Right ventricle myocardium superior (tissue), 1 donor: Measurements from ENCODE around the gene UBTD1. TPM values are rescaled to one million over a fixed set of nuclear protein-coding genes. Genes with fewer than 3 reads are reported as not detected.
A peak's percentile ranks its signal among the peaks of the same experiment; 100 is the strongest.
"Not testable (repeated sequence)": the region's sequence is repeated elsewhere in the genome, so short reads cannot be mapped to it uniquely, and the experiment has no call there.

ENCODE experiments used
- ATAC-seq: fragments of 200-7000 bp; cut with Tn5 transposase; one replicate; pipeline ENCODE4 v1.9.1; 2020; ENCODE audit warnings: mild to moderate bottlenecking; ENCODE audit not compliant: poor library complexity
- DNase-seq: peaks from one replicate; pipeline ENCODE4 v3.0.0-alpha.2; 2020
- intact Hi-C: fragments of 100-400 bp; cut with DNase I; formaldehyde crosslinking; loops from one replicate; pipeline ENCODE4 v1.11.2; 2022
- total RNA-seq: library from RNA; stranded (reverse); fragmentation: NEBNext Ultra II Directional; extraction: Animal tissue kit (Norgen Biotek cat#: 25700); gene quantifications from one replicate; pipeline ENCODE4 v1.2.1, GENCODE V29; 2021
- donor health status: DM: no; HTN: yes; CAD: no; lungs with severe emphysema.

The UBTD1 gene
- total RNA-seq, 1 donor from 2014 or later = 26.7 TPM

DNA sequence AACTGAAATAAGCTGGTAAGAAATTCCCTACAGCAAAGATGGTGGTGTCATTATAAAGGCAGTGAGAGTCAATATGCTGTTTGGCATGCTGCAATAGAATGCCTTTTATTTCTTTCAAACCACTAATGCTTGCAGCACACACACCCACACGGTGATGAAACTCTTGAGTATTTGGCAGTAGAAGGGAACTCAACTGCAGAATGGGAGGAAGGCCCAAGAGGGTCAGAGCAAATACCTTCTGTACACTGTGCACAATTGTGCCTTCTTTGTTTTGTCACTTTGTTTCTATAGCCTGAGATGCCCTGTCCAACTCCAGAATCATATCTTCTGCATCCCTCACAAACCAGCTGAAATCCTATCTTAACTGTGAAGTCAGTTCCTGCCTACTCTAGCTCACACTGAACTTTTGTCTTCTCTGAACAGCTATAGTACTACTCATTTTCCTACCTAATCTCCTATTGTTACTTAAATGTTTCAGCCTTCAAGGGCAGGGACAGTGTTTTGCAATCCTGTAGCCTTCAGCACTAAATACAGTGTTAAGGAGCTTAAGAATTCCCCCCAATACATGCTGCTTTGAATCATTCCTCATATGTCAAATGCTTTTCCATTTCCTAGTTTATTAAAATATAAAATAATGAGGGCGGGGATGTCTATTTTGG, 22.7 kb upstream of the UBTD1 start:
- intact Hi-C loops = no loop called here
- DNase-seq (no peak), ATAC-seq (peak; percentile 86)

DNA sequence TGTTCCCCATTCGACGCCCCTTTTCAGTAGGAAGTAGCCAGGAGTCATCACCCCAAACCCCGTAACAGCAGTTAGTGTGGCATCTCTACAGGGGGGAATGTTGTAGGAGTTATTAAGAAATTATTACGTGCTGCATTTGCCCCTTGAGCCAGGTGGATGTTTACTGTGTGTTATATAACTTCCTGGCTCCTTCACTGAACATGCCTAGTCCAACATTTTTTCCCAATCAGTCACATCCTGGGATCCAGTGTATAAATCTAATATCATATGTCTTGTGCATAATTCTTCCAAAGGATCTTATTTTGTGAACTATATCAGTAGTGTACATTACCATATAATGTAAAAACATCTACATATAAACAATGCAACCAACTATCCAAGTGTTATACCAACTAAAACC, 19.3 kb upstream of the UBTD1 start:
- DNase-seq, intact Hi-C loops: not testable (repeated sequence)

DNA sequence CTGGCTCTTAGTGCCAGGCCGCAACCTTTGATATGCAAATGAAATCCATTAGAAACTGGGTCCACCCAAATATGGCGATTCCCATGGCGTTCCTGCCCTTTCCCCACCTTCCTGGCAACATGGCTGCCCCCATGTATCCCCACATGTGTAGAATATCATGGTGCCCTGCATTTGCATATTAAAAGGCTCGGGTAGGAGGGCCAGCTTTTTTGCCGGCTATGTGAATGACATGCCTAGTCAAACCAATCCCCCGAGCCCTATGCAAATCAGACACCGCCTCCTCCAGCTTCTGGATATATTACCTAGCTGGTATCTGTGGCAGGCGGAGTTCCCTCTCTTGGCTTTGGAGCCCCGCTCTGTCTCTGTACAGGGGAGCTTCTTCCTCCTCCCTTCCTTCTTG, 18.8 kb upstream of the UBTD1 start:
- DNase-seq (no peak), ATAC-seq (no peak)
- intact Hi-C loops = no loop called here

More for the DNA sequence above, 19.3 kb upstream of the UBTD1 start:
- ATAC-seq = not testable (repeated sequence)

DNA sequence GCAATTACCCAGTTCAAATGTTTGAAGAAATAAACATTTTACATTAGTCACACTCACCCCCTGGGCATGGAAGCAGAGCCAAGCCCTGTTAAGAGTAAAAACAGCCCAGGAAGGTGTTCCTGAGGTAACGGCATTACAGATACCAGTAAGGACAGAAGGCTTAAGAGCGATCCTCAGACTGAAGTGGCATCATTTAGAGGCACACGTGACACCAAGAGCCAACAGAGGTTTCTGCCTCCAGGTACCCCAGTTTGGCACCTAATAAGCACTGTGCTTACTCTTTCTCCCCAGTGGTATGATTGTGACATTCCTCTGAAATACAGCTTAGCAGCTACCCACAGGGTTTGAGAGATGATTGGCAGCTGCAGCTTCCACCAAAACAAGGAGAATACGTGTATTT, 17.7 kb upstream of the UBTD1 start:
- intact Hi-C loops = no loop called here
- ATAC-seq (no peak), DNase-seq (no peak)

DNA sequence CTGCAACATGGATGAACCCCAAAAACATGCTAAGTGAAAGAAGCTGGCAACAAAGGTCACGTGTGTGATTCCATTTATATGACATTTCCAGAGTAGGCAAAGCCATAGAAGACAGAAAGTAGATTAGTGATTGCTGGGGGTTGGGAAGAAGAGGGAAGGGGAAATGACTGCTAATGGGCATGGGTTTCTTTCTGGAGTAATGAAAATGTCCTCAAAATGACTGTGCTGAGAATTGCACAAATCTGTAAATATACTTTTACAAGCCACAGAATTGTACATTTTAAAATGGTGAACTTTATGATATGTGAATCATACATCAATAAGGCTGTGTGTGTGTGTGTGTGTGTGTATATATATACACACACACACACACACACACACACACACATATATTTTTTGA, 16.3 kb upstream of the UBTD1 start:
- ATAC-seq (no peak), DNase-seq (no peak)
- intact Hi-C loops = no loop called here

DNA sequence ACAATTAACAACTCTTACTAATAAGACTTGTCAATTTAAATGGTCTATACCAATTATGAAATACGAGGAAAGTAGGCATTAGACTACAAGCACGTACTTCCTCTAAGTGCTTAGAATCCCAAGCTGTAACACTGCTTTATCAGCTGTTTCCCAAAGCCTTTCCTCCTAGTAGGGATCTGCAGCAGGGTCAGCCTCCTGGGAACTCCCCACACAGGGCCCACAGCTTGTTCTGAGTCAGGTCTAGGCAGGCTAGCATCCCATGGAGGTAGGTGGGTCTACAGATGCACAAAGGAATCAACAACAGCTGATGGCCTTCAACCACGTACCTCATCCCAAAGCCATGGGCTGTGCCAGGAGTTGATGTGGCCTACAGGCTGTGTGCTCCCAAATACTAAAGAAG, 15.2 kb upstream of the UBTD1 start:
- DNase-seq (no peak), ATAC-seq (no peak)
- intact Hi-C loops = no loop called here

DNA sequence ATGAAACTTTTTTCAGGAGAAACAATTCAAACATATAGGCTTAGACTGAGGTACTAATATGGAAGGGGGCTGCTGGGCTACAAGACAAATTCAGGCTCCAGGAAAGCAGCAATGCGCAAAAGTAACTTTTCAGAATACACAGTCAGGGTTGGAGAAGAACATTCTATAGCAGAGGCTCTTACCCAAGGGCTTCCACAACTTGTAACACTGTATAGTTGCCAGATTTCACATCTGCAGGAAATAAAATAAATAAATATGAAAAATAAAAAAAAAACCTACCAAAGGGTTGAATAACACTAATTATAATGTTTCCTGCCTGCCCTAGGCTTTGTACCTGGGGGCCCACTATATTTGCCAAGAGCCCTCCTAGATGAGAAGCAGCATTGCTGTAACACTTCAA, 14.8 kb upstream of the UBTD1 start:
- intact Hi-C loops = no loop called here
- ATAC-seq (no peak), DNase-seq (no peak)

DNA sequence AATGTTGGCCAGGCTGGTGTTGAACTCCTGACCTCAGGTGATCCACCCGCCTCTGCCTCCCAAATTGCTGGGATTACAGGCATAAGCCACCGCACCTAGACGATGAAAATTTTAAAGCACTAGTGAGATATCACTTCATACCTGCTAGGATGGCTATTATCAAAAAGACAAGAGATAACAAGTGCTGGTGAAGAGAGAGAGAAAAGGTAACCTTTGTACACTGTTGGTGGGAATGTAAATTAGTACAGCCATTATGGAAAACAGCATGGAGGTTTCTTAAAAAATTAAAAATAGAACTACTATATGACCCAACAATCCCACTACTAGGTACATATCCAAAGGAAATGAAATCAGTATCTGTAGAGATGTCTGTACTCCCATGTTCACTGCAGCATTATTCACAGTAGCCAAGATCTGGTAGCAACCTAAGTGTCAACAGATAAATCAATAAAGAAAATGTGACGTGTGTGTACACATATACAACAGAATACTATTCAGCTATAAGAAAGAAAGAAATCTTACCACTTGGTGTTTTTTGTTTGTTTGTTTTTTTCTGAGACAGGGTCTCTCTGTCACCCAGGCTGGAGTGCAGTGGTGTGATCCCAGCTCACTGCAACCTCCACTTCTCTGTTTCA, 13.0 kb upstream of the UBTD1 start:
- intact Hi-C loops = no loop called here
- DNase-seq = no peak
- ATAC-seq = no peak

DNA sequence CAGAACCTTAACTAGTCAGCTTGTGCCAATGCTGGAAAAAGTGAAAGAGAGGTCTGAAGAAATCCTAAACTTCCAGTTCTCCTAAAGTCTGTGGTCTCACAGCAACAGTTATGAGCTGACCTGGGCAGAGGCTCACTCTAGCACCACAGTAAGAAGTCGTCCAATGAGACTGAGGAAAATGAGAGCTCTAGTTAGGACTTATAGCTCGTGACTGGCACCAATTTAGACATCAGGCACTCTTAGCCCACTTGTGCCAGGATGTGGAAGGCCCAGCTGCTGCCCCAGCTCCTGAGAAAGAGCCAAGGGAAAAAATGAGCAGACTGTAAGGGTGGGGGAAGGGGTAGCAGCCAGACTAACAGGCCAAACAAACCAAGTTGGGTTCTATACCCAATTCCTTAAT, 8.1 kb upstream of the UBTD1 start:
- no peak for DNase-seq
- intact Hi-C loops = no loop called here
- peak; percentile 86 for ATAC-seq

DNA sequence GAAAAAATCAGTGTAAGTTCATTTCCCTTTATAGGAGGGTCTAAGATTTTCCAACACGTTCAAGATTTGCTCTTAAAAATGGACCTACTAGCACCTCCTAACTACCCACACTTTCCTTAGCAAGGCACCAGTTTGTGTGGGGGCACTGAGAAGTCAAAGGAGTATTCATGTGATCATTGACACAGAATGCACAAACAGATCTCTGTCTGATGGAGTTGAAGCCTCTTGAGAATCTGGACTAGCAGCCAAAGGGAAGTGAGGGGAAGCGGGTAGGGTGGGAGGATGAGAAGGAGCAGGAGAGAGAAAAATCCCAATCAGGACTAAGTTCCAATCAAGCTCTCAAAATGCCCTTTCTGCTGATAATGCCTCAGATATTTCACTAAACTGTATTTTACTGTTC, 4.6 kb upstream of the UBTD1 start:
- DNase-seq = no peak
- ATAC-seq = no peak
- intact Hi-C loops = no loop called here

DNA sequence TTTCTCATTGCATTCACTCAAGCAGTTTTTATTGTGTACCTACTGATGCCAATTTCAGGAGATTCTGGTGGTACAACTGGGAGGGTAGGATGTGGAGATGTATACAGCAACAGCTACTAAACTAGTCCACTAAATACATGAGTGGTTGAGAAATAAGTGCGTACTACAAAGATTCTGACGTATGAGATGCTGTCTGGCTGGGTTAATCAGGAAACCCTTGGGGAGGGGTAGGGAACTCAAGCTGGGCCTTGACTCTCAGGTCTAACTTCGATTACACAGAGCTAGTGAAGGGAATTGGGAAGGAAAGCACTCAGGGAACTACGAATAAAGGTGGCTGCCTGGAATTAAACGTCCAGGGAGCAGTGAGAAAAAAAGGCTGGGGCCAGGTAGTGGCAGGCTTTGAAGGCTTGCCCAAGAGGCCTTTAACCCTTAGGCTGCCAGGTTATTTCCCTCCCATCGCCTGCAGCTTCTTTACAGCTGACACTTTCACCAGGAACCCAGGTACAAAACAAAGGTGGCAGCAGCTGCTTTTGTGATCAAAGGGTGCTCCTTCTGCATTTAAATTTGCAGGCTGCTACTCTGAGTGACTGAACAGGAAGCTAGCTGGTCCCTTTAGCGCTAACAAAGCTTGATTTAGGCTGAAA, 3.7 kb upstream of the UBTD1 start:
- DNase-seq (no peak), ATAC-seq (no peak)
- intact Hi-C loops = no loop called here

DNA sequence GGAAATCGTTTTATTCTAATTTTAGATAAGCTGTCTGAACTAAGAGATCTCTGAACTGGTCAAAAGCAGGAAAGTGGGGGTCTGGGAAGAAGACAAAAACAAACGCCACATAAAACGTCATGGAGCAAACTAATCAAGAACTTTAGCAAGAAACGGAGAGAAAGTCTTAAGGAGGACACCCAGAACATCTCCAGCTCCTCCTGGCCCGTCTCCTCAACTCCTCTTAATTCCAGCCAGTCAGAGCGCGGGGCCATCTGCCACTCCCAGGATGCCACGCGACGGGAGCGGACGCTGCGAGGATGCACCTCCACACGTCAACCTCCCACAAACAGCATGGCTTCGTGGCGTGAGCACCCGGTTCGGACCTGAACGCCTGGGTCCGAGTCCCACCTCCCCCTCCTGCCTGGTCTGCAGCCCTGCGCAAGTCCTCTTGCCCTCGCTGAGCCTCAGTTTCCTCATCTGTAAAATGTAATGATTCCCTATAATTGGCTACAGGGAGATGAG, 1.1 kb upstream of the UBTD1 start:
- DNase-seq = peak; percentile 92
- intact Hi-C loops = no loop called here
- ATAC-seq = peak; percentile 53

DNA sequence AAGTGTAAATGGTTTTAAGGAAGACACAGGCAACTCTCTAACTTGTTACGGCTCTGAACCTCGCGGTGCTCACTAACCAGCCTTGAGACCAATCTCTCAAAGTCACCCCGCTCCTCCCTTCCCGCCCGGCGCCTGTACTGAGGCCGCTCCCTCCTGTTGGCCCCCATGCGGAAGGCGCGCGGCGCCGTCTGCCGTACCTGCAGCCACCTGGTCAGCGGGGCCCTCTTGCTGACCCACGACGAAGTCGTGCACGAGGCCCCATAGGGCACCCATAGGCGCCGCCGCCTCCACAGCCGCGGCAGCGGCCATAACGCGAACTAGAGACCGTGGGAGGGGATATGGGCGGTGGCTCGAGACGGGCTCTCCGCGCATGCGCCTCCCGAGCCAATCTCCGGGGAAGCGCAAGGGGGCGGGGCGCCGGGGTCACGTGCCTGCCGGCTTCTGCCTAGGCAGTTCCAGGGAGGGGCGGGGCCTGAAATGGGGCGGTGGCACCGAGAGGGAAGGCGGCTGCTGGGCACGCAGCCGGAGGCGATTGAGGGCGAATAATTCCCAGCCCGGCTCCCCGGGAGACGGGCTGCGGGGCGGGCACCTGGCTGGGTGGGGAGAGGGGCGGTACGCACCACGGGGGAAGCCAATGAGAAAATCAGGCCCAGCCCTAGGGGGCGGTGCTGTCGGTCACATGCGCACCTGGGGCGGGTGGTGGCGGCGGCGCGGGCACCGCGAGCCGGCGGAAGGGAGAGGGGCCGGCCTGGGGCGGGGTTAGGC, 466 bp upstream of the UBTD1 start, which contains the start of gene MMS19:
MMS19 (minus strand) TSS at position 347 of the 765 bp plus-strand sequence; CDS start at position 309, 38 bp downstream.
- DNase-seq (peak; percentile 100), ATAC-seq (peak; percentile 92)
- intact Hi-C loops = no loop called here

DNA sequence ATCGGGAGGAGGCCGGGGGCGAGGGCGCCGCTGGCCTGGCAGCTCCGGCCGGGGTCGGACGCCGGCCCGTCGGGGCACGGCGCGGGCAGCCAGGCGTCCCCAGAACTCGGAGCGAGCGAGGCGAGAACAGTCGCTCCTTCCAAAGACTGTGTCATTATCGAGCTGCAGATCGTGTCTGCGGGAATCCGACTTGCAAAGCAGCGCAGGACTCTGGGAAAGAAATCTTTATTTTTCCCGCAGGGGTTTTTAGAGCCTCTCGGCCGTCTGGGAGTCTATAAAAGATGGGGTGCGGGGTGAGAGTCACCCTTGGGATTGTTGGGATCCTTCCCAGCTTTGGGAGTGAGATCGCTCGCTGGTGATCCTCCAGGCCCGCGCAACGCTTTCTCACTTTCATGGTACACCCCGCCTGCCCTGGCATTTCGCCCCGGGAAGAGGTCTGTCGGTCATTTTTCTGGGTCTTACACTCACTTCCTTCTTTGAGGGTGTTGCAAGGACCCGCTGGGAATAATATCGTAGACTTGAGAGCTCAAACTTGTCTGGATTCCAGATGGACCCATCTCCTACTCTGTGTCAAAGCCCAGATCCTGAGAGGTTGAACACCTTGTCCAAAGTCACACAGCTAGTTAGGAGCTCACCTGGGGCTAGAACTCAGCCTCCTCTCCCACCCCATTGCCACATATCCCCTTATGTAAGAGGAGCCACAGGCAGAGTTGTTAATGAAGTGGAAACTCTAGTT, 1.0 kb downstream of the UBTD1 start:
- no peak for ATAC-seq
- intact Hi-C loops = no loop called here

DNA sequence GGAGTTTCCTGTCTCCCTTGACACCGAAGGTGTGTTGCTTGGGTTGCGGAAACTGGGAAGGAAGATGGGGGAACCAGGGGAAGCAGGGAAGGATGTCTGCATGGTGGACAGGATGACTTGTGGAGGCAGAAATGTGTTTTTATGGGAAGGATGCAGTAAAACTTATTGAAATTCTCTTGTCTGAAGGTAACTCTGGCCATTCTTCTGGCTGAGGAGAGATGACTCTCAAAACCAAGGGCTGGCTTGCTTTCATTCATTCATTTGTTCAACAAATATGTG, 1.5 kb downstream of the UBTD1 start:
- intact Hi-C loops = no loop called here
- DNase-seq = no peak
- no peak for ATAC-seq

More for the DNA sequence above, 1.0 kb downstream of the UBTD1 start:
- DNase-seq = peak; percentile 89

DNA sequence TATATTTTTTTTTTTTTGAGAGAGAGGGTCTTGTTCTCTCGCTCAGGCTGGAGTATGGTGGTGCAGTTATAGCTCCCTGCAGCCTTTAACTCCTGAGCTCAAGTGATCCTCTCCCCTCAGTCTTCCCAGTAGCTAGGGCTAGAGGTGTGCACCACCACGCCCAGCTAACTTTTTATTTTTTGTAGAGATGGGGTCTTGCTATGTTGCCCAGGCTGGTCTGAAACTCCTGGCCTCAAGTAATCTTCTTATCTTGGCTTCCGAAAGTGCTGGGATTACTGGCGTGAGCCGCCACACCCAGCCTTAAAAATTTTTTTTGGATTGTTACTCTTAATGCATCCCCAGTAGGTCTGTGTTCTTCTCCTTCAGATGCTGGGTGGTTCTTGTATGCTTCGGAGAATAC, 4.2 kb downstream of the UBTD1 start:
- intact Hi-C loops = no loop called here
- ATAC-seq (no peak), DNase-seq (no peak)

DNA sequence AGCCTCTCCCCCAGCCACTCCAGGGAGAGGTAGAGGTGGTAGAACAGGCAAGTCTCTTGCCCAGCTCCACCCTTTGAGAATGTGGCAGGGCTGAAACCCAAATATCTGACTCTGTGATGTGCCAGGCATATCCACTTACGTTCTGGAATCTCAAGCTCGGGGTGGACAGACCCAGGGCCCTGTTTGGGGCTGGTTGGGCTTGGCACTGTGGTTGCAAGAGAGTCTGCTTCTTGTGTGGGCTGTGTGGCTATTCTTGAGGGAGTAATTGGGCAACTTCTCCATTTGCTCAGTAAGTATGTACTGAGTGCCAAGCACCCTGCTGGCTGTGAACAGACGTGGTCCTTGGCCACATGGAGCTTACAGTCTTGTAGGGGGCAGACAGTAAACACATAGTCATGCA, 4.7 kb downstream of the UBTD1 start:
- DNase-seq (peak; percentile 66), ATAC-seq (peak; percentile 18)
- intact Hi-C loops = no loop called here

DNA sequence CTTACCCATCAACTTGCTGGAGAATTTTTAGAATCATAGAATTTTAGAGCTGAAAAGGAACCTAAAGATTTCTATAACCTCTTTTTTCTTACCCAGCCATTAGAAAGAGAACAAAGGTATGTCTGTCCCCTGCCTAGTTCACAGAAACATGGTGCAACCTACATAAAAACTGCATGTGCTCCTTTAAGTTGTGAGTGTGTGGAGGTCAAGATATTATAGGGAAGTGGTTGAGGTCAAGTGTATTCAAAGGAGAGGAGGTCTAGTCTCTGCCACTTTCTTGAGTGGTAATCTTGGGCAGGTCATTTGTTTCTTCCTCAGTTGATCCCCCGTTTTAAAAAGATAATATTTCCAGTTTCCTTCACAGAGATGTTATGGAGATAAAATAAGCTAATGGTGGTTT, 6.4 kb downstream of the UBTD1 start:
- intact Hi-C loops = no loop called here
- no peak for DNase-seq
- no peak for ATAC-seq
